HepG2 (cell line): ENCODE measurements around the gene SPPL2B. TPM values are rescaled to one million over a fixed set of nuclear protein-coding genes. Genes with fewer than 3 reads are reported as not detected.

Experiments
- KLF9 ChIP-seq: IDR thresholded peaks from 2 replicates; pipeline ENCODE4 v1.6.1; 2016; ENCODE audit warnings: low read depth
- MBNL3 ChIP-seq: fragments of 250-450 bp; sonication (Bioruptor Pico); conservative IDR thresholded peaks from 2 replicates; pipeline ENCODE4 v1.8.0; 2022; ENCODE audit warnings: mild to moderate bottlenecking, inconsistent platforms
- RFXANK ChIP-seq: IDR thresholded peaks from 2 replicates; pipeline ENCODE4 v1.6.1; 2016
- SIN3A ChIP-seq: IDR thresholded peaks from 2 replicates; pipeline ENCODE4 v1.6.1; 2011; ENCODE audit warnings: low read depth, mild to moderate bottlenecking, control low read depth, low read length, borderline replicate concordance
- ZNF552 ChIP-seq: sonication (generic); formaldehyde crosslinking; IDR thresholded peaks from 2 replicates; pipeline ENCODE4 v1.9.0; 2022; ENCODE audit warnings: missing genetic modification reagents, mild to moderate bottlenecking, borderline replicate concordance
- ZNF558 ChIP-seq: sonication (generic); formaldehyde crosslinking; IDR thresholded peaks from 2 replicates; pipeline ENCODE4 v1.9.0; 2022; ENCODE audit warnings: mild to moderate bottlenecking, missing genetic modification reagents, borderline replicate concordance
- ZSCAN9 ChIP-seq: IDR thresholded peaks from 2 replicates; pipeline ENCODE4 v1.6.1; 2016; ENCODE audit warnings: borderline replicate concordance
- polyA plus RNA-seq, 8 experiments: library from polyadenylated mRNA; depleted of rRNA in 3 of 8; stranded (reverse) in 7 of 8; unstranded in 1 of 8; fragments of >200 nt; fragmentation: Illumina TruSeq in 4 of 8; extraction: Trizol in 4 of 8; gene quantifications; 2 replicates each; pipeline versions ENCODE4 v1.2.1 to v1.2.3, GENCODE V29; 2011 to 2016; ENCODE audit warnings: low read depth in 4 of 8, missing spikeins in 1 of 8, mixed read lengths in 1 of 8; ENCODE audit not compliant: insufficient read depth in 1 of 8
- total RNA-seq, 5 experiments: library from RNA; depleted of rRNA; stranded (reverse); fragments of >200 nt; fragmentation: Illumina TruSeq; extraction: Trizol; gene quantifications; 2 replicates each; pipeline ENCODE4 v1.2.3, GENCODE V29; 2016; ENCODE audit warnings: low read depth in 1 of 5
- TF ChIP-seq, protein P1 (sequence below), 2 experiments: sonication (generic) in 1 of 2; formaldehyde crosslinking in 1 of 2; IDR thresholded peaks; 2 replicates each; pipeline versions ENCODE4 v1.4.0 to v1.6.1; 2016 to 2020; ENCODE audit warnings: borderline replicate concordance in 1 of 2, low read depth in 1 of 2, mild to moderate bottlenecking in 1 of 2, missing genetic modification reagents in 1 of 2
- TF ChIP-seq, protein P2 (sequence below): sonication (generic); formaldehyde crosslinking; IDR thresholded peaks from 2 replicates; pipeline ENCODE4 v1.4.0; 2020; ENCODE audit warnings: mild to moderate bottlenecking, missing genetic modification reagents
- TF ChIP-seq, protein P3 (sequence below): sonication (generic); formaldehyde crosslinking; IDR thresholded peaks from 2 replicates; pipeline ENCODE4 v1.4.0; 2020; ENCODE audit warnings: missing genetic modification reagents, borderline replicate concordance
- TF ChIP-seq, protein P4 (sequence below): sonication (generic); formaldehyde crosslinking; IDR thresholded peaks from 2 replicates; pipeline ENCODE4 v1.4.0; 2020; ENCODE audit warnings: missing genetic modification reagents, mild to moderate bottlenecking, borderline replicate concordance

Gene SPPL2B
- total and polyA plus RNA-seq, 2 of the 13 experiments (the other 11 are each of a cell fraction or from before 2014, with no cell fraction given), result 14.9 to 15.2 TPM

DNA sequence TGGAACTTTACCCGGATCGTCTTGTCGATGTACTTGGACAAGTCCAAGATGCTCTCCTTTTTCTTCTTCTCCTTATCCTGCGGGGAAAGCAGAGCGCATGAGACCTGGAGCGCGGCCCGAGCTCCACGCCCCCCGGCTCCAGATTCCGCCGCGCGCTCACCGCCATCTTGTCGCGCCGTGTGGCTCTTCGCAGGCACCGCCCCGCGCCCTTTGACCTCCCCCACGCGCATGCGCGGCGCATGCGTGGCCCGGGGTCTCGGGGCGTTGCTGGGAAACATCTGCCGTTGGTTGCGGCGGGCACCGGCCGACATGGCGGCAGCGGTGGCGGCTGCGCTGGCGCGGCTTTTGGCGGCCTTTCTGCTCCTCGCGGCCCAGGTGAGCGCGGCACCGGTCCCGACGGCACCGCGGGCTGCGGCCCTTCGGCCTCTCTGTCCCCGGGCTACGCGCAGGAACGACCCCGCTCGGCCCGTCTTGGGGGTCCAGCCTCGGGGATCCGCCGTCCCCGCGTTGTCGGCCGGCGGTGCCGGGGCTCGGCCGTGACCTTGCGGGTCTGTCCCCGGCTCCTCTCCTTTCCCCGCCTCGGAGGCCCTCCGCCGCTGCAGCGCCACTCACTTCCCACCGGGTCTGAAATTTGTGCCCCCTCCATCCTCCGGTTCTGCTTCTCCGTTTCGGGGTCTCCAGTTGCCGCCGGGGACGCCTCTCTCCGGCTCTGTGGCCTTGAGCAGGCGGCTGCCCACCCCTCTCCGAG is at the start of gene SPPL2B, which contains the start of gene LSM7 (continued):
- TF ChIP-seq, protein P1, sequence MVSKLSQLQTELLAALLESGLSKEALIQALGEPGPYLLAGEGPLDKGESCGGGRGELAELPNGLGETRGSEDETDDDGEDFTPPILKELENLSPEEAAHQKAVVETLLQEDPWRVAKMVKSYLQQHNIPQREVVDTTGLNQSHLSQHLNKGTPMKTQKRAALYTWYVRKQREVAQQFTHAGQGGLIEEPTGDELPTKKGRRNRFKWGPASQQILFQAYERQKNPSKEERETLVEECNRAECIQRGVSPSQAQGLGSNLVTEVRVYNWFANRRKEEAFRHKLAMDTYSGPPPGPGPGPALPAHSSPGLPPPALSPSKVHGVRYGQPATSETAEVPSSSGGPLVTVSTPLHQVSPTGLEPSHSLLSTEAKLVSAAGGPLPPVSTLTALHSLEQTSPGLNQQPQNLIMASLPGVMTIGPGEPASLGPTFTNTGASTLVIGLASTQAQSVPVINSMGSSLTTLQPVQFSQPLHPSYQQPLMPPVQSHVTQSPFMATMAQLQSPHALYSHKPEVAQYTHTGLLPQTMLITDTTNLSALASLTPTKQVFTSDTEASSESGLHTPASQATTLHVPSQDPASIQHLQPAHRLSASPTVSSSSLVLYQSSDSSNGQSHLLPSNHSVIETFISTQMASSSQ (IDR thresholded peaks at IDR 0.05; ENCODE audit: low read depth), result no peak
- TF ChIP-seq, protein P1 (CRISPR knock-in tag; IDR thresholded peaks at IDR 0.05; ENCODE audit: borderline replicate concordance), result no peak
- peak; percentile 38; the same call in 1 of the 2 replicates for TF ChIP-seq ZSCAN9
- peak; percentile 90; the same call in 1 of the 2 replicates for TF ChIP-seq SIN3A
- TF ChIP-seq, protein P2, sequence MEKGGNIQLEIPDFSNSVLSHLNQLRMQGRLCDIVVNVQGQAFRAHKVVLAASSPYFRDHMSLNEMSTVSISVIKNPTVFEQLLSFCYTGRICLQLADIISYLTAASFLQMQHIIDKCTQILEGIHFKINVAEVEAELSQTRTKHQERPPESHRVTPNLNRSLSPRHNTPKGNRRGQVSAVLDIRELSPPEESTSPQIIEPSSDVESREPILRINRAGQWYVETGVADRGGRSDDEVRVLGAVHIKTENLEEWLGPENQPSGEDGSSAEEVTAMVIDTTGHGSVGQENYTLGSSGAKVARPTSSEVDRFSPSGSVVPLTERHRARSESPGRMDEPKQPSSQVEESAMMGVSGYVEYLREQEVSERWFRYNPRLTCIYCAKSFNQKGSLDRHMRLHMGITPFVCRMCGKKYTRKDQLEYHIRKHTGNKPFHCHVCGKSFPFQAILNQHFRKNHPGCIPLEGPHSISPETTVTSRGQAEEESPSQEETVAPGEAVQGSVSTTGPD (CRISPR knock-in tag), result no peak
- TF ChIP-seq, protein P3, sequence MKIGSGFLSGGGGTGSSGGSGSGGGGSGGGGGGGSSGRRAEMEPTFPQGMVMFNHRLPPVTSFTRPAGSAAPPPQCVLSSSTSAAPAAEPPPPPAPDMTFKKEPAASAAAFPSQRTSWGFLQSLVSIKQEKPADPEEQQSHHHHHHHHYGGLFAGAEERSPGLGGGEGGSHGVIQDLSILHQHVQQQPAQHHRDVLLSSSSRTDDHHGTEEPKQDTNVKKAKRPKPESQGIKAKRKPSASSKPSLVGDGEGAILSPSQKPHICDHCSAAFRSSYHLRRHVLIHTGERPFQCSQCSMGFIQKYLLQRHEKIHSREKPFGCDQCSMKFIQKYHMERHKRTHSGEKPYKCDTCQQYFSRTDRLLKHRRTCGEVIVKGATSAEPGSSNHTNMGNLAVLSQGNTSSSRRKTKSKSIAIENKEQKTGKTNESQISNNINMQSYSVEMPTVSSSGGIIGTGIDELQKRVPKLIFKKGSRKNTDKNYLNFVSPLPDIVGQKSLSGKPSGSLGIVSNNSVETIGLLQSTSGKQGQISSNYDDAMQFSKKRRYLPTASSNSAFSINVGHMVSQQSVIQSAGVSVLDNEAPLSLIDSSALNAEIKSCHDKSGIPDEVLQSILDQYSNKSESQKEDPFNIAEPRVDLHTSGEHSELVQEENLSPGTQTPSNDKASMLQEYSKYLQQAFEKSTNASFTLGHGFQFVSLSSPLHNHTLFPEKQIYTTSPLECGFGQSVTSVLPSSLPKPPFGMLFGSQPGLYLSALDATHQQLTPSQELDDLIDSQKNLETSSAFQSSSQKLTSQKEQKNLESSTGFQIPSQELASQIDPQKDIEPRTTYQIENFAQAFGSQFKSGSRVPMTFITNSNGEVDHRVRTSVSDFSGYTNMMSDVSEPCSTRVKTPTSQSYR (CRISPR knock-in tag), result no peak
- no peak for TF ChIP-seq RFXANK (CRISPR knock-in tag)
- TF ChIP-seq ZNF552 (CRISPR knock-in tag), result peak; percentile 33; the same call in 1 of the 2 replicates
- no peak for TF ChIP-seq MBNL3 (CRISPR knock-in tag)
- peak; percentile 75; the same call in 1 of the 2 replicates for TF ChIP-seq ZNF558 (CRISPR knock-in tag)
- no peak for TF ChIP-seq KLF9 (CRISPR knock-in tag)
- TF ChIP-seq, protein P4, sequence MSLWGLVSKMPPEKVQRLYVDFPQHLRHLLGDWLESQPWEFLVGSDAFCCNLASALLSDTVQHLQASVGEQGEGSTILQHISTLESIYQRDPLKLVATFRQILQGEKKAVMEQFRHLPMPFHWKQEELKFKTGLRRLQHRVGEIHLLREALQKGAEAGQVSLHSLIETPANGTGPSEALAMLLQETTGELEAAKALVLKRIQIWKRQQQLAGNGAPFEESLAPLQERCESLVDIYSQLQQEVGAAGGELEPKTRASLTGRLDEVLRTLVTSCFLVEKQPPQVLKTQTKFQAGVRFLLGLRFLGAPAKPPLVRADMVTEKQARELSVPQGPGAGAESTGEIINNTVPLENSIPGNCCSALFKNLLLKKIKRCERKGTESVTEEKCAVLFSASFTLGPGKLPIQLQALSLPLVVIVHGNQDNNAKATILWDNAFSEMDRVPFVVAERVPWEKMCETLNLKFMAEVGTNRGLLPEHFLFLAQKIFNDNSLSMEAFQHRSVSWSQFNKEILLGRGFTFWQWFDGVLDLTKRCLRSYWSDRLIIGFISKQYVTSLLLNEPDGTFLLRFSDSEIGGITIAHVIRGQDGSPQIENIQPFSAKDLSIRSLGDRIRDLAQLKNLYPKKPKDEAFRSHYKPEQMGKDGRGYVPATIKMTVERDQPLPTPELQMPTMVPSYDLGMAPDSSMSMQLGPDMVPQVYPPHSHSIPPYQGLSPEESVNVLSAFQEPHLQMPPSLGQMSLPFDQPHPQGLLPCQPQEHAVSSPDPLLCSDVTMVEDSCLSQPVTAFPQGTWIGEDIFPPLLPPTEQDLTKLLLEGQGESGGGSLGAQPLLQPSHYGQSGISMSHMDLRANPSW (CRISPR knock-in tag), result no peak
